Breast epithelium (tissue), 4 donors: ENCODE data around the gene LPAR2. TPM values are rescaled to one million over a fixed set of nuclear protein-coding genes. Genes with fewer than 3 reads are reported as not detected.

Experiments
- DNase-seq, 2 donors: peaks; one replicate each; pipeline ENCODE4 v3.0.0-alpha.2; 2019; ENCODE audit warnings: low spot score in 2 of 2
- H3K27ac ChIP-seq, 2 donors: fragments of 200-600 bp; sonication (generic) in 1 of 2; one replicate each; pipeline ENCODE4 v1.5.1; 2016 to 2019; ENCODE audit warnings: mild to moderate bottlenecking in 1 of 2
- H3K27me3 ChIP-seq, 2 donors: fragments of 200-600 bp; sonication (generic) in 1 of 2; one replicate each; pipeline versions ENCODE4 v1.5.1 to v1.6.0; 2017 to 2019; ENCODE audit warnings: control low read depth in 1 of 2, mild to moderate bottlenecking in 1 of 2
- H3K36me3 ChIP-seq: fragments of 200-600 bp; one replicate; pipeline ENCODE4 v1.5.1; 2019
- H3K4me1 ChIP-seq, 2 donors: fragments of 200-600 bp; sonication (generic); one replicate each; pipeline ENCODE4 v1.5.1; 2016 to 2019; ENCODE audit warnings: control low read depth in 1 of 2
- H3K4me3 ChIP-seq, 3 donors: fragments of 200-600 bp; sonication (generic); 1 replicate in 2 of 3; 2 replicates in 1 of 3; pipeline ENCODE4 v1.5.1; 2016 to 2019; ENCODE audit warnings: mild to moderate bottlenecking in 3 of 3, moderate library complexity in 2 of 3
- H3K9me3 ChIP-seq, 2 donors: fragments of 200-600 bp; sonication (generic) in 1 of 2; one replicate each; pipeline ENCODE4 v1.5.1; 2016 to 2019; ENCODE audit warnings: control low read depth in 1 of 2
- POLR2A ChIP-seq: fragments of 450-650 bp; IDR thresholded peaks from one replicate; pipeline ENCODE4 v1.6.1; 2016; ENCODE audit warnings: antibody characterized with exemption, mild to moderate bottlenecking, moderate library complexity
- POLR2AphosphoS5 ChIP-seq, 3 donors: sonication (generic); formaldehyde crosslinking; IDR thresholded peaks; one replicate each; pipeline ENCODE4 v1.6.1; 2017; ENCODE audit warnings: antibody characterized with exemption in 3 of 3
- intact Hi-C: fragments of 100-400 bp; cut with DNase I; formaldehyde crosslinking; loops from one replicate; pipeline ENCODE4 v1.15.1; 2023; ENCODE audit warnings: low total_unique reads
- total RNA-seq, 3 donors: library from RNA; depleted of rRNA; stranded (reverse); fragments of >200 nt; gene quantifications; one replicate each; pipeline ENCODE4 v1.1.0, GENCODE V29; 2016
- TF ChIP-seq, protein P1 (sequence below), 3 donors: fragments of 450-650 bp; IDR thresholded peaks; one replicate each; pipeline ENCODE4 v1.5.1; 2016 to 2017; ENCODE audit warnings: antibody characterized with exemption in 3 of 3, mild to moderate bottlenecking in 3 of 3, moderate library complexity in 3 of 3

The LPAR2 gene
- total RNA-seq, 3 donors from 2014 or later = 3.2 to 17.1 (median 16.4) TPM

DNA sequence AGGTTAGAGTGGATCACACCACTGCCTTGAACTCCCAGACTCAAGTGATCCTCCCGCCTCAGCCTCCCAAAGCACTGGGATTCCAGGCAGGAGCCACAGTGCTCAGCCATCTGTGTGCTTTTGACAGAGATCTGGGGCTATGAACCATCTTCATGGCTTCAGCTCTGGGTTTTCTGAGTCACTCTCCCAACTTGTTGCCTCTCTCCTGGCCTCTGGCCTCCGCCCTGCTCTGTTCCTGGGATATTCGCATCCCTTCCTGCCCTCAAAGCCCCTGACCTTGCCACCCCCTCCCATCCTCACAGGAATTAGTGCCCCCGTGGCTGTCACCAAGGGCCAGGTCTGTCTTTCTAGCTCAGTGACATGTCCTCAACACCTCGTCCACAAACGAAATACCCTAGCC lies 21.1 kb upstream of the LPAR2 start:
- intact Hi-C loops = loop anchor here (5.0 kb wide), 1 partner anchor 117 kb away; no protein-coding TSS in a partner anchor
- no peaks in the 10 kb centered on the region for H3K4me1 ChIP-seq
- TF ChIP-seq POLR2A (no peak), POLR2AphosphoS5 (IDR thresholded peaks at IDR 0.05) (no peak)
- TF ChIP-seq, protein P1, sequence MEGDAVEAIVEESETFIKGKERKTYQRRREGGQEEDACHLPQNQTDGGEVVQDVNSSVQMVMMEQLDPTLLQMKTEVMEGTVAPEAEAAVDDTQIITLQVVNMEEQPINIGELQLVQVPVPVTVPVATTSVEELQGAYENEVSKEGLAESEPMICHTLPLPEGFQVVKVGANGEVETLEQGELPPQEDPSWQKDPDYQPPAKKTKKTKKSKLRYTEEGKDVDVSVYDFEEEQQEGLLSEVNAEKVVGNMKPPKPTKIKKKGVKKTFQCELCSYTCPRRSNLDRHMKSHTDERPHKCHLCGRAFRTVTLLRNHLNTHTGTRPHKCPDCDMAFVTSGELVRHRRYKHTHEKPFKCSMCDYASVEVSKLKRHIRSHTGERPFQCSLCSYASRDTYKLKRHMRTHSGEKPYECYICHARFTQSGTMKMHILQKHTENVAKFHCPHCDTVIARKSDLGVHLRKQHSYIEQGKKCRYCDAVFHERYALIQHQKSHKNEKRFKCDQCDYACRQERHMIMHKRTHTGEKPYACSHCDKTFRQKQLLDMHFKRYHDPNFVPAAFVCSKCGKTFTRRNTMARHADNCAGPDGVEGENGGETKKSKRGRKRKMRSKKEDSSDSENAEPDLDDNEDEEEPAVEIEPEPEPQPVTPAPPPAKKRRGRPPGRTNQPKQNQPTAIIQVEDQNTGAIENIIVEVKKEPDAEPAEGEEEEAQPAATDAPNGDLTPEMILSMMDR (IDR thresholded peaks at IDR 0.05) = no peak
- H3K36me3 ChIP-seq = peaks cover 19% of the 10 kb centered on the region
- no peak overlapping the region for H3K27ac ChIP-seq
- no peak overlapping the region for H3K4me3 ChIP-seq
- DNase-seq = no peak
- no peaks in the 10 kb centered on the region for H3K27me3 ChIP-seq
- H3K9me3 ChIP-seq = no peaks in the 10 kb centered on the region

DNA sequence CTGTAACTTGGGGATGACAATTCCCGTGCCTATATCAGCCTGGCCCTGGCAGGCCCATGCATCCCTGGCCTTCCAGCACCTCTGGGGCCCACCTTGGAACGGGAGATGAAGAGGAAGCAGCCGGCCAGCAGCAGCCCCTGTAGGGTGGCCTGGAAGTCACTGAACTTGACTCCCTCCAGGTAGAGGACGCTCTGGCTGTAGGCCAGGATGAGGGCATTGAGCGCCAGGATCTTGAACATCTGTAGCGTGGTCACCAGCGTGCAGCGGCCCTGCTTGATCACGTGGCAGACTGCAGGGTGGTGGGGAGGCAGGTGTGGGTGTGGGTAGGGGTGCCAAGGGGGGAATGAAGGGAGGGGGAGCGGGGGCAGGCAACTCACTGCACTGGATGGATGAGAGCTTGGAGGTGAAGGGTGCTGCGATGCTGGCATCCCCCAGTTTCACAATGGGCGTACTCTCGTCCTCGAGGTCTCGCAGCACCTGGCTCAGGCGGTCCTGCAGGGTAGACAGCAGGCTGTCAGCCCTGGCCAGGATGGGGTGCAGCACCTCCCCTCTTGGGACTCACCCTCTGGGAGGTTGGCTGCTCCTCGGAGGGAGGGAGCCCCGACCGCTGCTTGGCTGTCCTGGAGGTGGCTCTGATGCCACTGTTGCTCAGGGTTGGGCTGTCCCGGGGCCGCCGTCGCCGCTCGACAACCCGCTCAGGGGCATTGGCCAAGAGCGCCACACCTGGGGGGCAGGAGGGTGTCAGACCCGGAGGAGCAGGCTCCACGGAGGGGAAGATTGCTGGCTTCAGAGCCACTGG lies 19.2 kb upstream of the LPAR2 start:
- Histone ChIP-seq H3K27ac (no peak overlapping the region), H3K27me3 (no peaks in the 10 kb centered on the region), H3K36me3 (peaks cover 15% of the 10 kb centered on the region), H3K4me1 (no peaks in the 10 kb centered on the region), H3K9me3 (no peaks in the 10 kb centered on the region), H3K4me3 (no peak overlapping the region)
- no peak for DNase-seq
- TF ChIP-seq POLR2AphosphoS5 (IDR thresholded peaks at IDR 0.05) (no peak), POLR2A (no peak)
- intact Hi-C loops = loop anchor here (5.0 kb wide), 1 partner anchor 115 kb away; no protein-coding TSS in a partner anchor

DNA sequence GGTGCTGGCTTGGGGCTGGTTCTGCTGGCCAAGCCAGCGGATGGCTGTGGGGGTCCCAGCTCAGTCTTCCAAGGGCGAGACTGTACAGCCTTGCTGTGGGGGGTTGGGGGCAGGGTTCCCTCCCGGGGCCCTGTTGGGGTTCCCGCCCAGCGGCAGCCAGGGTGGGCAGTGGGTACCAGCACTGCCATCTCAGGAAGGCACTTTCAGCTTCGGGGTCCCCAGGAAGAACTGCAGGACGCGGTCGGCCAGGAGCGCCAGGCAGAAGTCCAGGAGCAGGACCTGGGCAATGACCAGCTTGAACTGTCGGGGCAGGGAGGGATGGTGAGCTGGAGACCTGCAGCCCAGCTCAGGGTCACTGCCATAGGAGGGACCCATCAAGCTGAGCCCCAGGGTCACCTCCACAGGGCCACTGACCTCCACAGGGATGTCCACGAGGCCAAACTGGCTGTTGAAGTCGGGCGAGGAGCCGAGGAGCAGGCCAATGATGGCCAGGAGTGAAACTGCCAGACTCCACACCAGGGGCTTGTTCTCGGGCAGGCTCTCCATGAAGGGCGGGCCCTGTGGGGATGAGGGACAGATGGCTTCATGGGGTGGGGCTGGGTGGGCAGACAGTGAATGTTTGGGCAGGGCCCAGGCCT lies 17.3 kb upstream of the LPAR2 start:
- peaks cover 10% of the 10 kb centered on the region for H3K36me3 ChIP-seq
- H3K4me3 ChIP-seq = no peak overlapping the region
- H3K9me3 ChIP-seq = no peaks in the 10 kb centered on the region
- H3K27ac ChIP-seq = no peak overlapping the region
- H3K27me3 ChIP-seq = no peaks in the 10 kb centered on the region
- TF ChIP-seq POLR2AphosphoS5 (IDR thresholded peaks at IDR 0.05) (no peak), POLR2A (no peak)
- TF ChIP-seq, protein P1 (IDR thresholded peaks at IDR 0.05) = no peak
- DNase-seq = no peak
- H3K4me1 ChIP-seq = no peaks in the 10 kb centered on the region
- intact Hi-C loops = loop anchor here (5.0 kb wide), 1 partner anchor 113 kb away; no protein-coding TSS in a partner anchor

DNA sequence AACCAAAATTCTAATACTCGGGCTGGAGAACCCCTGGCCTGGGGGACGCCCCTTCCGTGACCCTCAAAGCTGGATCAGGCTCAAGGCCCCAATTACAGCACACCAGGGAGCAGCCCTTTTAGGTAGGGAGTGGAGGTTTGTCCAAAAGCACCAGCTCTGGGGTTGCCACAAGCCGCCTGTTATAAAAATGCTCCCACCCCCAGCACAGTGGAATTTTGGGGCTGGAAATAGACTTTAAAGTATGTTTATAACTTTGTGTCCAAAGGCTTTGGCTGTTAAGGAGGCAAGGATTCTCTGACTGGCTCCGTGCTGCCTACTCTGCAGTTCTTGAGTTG lies 16.0 kb upstream of the LPAR2 start:
- TF ChIP-seq POLR2AphosphoS5 (IDR thresholded peaks at IDR 0.05) (no peak), POLR2A (no peak)
- TF ChIP-seq, protein P1 (IDR thresholded peaks at IDR 0.05) = no peak
- Histone ChIP-seq H3K27ac (peak overlapping the region; percentile 63 to 80), H3K4me1 (no peaks in the 10 kb centered on the region), H3K4me3 (peak overlapping the region; percentile 68 to 85 (median 78)), H3K27me3 (no peaks in the 10 kb centered on the region), H3K9me3 (no peaks in the 10 kb centered on the region), H3K36me3 (peaks cover 10% of the 10 kb centered on the region)
- no peak for DNase-seq
- intact Hi-C loops = no loop called here

DNA sequence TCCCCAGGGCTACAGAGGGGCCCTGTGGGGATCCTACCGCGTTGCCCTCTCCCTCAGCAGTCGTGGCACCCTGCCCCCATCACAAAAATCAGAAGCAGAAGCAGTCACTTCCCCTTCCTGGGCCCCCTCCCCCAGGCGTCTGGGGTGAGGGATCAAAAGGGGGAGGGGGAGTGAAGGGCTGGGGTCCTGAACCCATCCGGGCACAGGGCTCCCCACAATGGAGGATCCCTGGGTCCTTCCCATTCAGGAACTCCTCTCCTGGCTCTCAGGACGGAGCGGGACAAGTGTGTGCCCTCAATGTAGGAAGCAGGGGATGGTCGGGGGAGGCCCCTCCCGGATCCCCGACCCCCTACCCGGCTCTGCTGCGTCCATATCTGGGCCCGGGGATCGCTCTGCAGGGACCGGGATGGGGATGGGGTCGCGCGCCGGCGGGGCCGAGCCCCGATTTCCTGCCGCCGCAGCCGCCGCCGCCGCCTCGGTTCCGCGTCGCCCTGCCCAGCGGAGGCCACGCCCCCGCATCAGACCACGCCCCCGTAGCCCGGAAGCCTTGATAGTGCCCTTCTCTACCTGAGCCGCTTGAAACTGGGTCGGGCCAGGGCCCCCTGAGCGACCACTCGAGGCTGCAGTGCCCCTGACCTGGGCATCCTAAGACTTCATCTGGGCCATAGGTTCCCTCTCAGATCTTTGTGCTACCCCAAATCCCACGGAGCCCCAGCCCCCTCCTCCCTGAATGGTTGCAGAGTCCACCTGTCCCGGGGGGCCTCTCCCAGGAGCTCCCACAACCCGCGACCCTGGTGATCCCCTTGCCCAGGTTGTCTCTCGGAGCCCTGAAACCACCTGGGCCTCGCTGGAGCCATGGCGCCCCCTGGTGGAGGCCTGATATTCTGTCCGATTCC lies 15.4 kb upstream of the LPAR2 start, which contains the start of gene GMIP:
Gene GMIP, minus strand, starts transcription at position 500 of the 896 bp plus-strand sequence. Its CDS starts 128 bp downstream, at position 372.
- Histone ChIP-seq H3K9me3 (no peaks in the 10 kb centered on the region), H3K36me3 (peaks cover 10% of the 10 kb centered on the region), H3K4me1 (no peaks in the 10 kb centered on the region), H3K4me3 (peak within 1 kb of the TSS; percentile 68 to 85 (median 78)), H3K27ac (peak within 1 kb of the TSS; percentile 63 to 80), H3K27me3 (no peaks in the 10 kb centered on the region)
- TF ChIP-seq, protein P1 (IDR thresholded peaks at IDR 0.05) = peak; percentile 76 to 89 (median 88)
- TF ChIP-seq POLR2A = no peak
- intact Hi-C loops = no loop called here
- peak; percentile 64 to 75 for DNase-seq
